IPS DF 6.9 (cell line): ENCODE results near the gene ZCCHC17.
"Not testable (repeated sequence)": the region's sequence is repeated elsewhere in the genome, so short reads cannot be mapped to it uniquely, and the experiment has no call there.

ENCODE experiments used
- DNase-seq: peaks from one replicate; pipeline ENCODE4 v3.0.0-alpha.2; 2013; ENCODE audit warnings: low read depth, low spot score
- H3K27ac ChIP-seq: one replicate; pipeline ENCODE4 v1.5.1; 2013; ENCODE audit warnings: low read length, control low read depth
- H3K27me3 ChIP-seq: 2 replicates; pipeline ENCODE4 v1.6.1; 2013; ENCODE audit warnings: mild to moderate bottlenecking, low read length; ENCODE audit not compliant: control insufficient read depth, insufficient read depth
- H3K36me3 ChIP-seq: 2 replicates; pipeline ENCODE4 v1.6.1; 2013; ENCODE audit warnings: low read length; ENCODE audit not compliant: control insufficient read depth, insufficient read depth
- H3K4me1 ChIP-seq: 2 replicates; pipeline ENCODE4 v1.6.1; 2013; ENCODE audit warnings: low read length; ENCODE audit not compliant: control insufficient read depth, insufficient read depth
- H3K4me3 ChIP-seq: 2 replicates; pipeline ENCODE4 v1.5.1; 2013; ENCODE audit warnings: mild to moderate bottlenecking, low read length
- H3K9me3 ChIP-seq: 2 replicates; pipeline ENCODE4 v1.6.1; 2013; ENCODE audit warnings: low read length, inconsistent platforms; ENCODE audit not compliant: control insufficient read depth, insufficient read depth
- WGBS: extraction: QIAGEN DNeasy Blood & Tissue Kit; methylation state at CpG from one replicate; pipeline ENCODE4 v1.1.7; 2013; ENCODE audit warnings: mixed read lengths, missing lambda C conversion rate; ENCODE audit not compliant: insufficient read length, insufficient coverage; 5-methylcytosine and 5-hydroxymethylcytosine counted together

ZCCHC17 gene

DNA sequence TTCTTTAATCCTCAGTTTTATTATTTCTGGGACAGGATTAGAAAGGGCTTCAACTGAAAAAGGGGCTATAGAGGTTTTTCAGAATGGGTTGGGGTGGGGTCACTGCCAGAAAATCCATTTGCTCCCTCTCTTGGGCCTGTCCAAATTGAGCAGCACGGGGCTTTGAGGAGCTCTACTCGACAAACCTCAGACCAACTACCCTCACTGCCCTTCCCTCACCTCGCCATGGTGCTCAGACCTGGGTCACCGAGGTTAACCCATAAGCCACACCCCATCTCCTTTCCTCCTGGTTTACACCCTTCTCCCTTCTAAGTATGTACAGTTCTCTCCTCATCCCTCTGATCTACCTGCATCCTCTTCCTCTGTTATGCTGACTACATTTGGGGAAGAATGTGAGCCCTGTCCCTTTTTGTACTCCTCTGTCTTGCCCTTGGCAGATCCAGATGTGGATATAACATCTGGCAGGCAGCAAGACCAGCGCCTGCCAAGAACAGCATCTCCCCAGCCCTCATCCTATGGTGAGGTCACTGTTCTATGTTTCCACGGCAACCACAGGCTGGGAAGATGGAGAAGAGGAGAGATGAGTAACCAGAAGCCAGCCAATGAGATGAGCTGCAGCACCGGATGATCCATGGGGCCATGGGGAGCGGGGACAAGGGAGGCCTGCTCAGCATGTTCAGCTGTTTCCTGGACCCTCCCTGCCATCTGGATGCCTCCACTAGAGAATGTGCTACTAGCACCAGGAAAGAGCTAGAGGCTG is 79.7 kb downstream of the ZCCHC17 start:
- no CpG with 5 or more reads among the region's 8 CpGs for WGBS
- no peaks in the 10 kb centered on the region for H3K9me3 ChIP-seq
- H3K4me3 ChIP-seq: no peak overlapping the region
- no peak for DNase-seq
- H3K27ac ChIP-seq: no peak overlapping the region
- no peaks in the 10 kb centered on the region for H3K36me3 ChIP-seq
- peaks cover 14% of the 10 kb centered on the region for H3K4me1 ChIP-seq
- H3K27me3 ChIP-seq: no peaks in the 10 kb centered on the region

DNA sequence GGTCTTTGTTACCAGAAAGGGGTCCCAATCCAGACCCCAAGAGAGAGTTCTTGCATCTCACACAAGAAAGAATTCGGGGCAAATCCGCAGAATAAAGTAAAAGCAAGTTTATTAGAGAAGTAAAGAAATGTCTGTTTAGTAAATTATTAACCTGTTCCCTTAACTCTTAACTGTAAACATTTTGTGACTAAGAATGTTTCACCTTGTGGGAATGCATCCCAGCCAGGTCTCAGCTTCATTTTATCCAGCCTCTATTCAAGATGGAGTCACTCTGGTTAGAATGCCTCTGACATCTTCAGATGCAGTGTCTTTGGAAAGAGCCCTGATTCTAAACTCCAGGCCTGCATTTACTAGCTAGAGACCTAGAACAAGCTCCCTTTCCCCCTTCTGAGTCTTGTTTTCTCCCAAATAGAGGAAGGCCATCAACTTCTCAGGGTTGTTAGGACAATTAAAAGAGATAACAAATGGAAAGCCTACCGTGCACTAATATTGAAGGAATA is 80.6 kb downstream of the ZCCHC17 start:
- WGBS: no CpG with 5 or more reads among the region's 3 CpGs
- peaks cover 10% of the 10 kb centered on the region for H3K4me1 ChIP-seq
- no peaks in the 10 kb centered on the region for H3K36me3 ChIP-seq
- no peaks in the 10 kb centered on the region for H3K9me3 ChIP-seq
- H3K4me3 ChIP-seq: no peak overlapping the region
- no peaks in the 10 kb centered on the region for H3K27me3 ChIP-seq
- DNase-seq: no peak
- H3K27ac ChIP-seq: no peak overlapping the region

DNA sequence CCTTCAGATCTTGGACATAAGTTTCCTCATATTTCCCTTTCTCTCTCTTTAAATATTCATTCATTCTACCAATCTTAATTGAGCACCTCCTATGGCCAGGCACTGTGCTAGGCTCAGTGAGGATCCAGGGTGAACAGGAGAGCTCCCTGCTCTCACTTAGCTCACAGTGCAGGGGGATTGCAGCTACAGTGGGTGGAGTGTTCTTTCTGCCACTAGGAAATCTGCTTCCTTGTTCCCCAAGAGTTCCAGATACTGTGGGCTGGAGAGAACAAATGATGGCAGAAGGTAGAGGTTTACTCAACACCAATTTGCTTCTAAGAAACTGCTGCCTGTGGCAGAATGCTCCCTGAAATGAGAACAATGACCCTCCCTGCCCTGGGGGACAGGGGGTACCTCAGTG is 81.2 kb downstream of the ZCCHC17 start:
- no peak for DNase-seq
- Histone ChIP-seq H3K4me1 (peaks cover 7% of the 10 kb centered on the region; the same call in 1 of the 2 replicates), H3K9me3 (no peaks in the 10 kb centered on the region)

DNA sequence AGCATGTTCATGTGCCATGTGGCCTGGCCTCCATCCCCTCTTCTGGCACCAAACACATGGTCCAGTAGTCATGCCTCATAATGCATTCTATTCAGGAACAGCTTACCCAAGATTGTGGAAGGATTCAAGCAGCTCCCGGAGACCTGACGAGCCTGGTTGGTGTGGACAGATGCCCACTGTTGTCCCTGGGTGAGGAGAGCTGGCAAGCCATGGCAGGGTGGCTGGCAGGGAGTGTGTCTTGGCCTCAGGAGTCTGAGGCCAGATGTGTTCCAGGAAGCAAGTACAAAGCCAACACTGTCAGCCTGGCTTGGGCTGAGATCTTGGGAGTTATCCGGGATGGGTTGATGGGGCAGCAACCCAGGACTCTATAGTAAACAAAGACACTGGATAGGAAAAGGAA is 83.3 kb downstream of the ZCCHC17 start:
- no peak for DNase-seq
- no CpG with 5 or more reads among the region's 3 CpGs for WGBS
- Histone ChIP-seq H3K9me3 (no peaks in the 10 kb centered on the region), H3K27ac (no peak overlapping the region), H3K4me3 (no peak overlapping the region), H3K4me1 (peaks cover 2% of the 10 kb centered on the region; the same call in 1 of the 2 replicates), H3K27me3 (no peaks in the 10 kb centered on the region), H3K36me3 (no peaks in the 10 kb centered on the region)

More for the DNA sequence above, 81.2 kb downstream of the ZCCHC17 start:
- Histone ChIP-seq H3K36me3 (no peaks in the 10 kb centered on the region), H3K4me3 (no peak overlapping the region), H3K27ac (no peak overlapping the region), H3K27me3 (no peaks in the 10 kb centered on the region)

DNA sequence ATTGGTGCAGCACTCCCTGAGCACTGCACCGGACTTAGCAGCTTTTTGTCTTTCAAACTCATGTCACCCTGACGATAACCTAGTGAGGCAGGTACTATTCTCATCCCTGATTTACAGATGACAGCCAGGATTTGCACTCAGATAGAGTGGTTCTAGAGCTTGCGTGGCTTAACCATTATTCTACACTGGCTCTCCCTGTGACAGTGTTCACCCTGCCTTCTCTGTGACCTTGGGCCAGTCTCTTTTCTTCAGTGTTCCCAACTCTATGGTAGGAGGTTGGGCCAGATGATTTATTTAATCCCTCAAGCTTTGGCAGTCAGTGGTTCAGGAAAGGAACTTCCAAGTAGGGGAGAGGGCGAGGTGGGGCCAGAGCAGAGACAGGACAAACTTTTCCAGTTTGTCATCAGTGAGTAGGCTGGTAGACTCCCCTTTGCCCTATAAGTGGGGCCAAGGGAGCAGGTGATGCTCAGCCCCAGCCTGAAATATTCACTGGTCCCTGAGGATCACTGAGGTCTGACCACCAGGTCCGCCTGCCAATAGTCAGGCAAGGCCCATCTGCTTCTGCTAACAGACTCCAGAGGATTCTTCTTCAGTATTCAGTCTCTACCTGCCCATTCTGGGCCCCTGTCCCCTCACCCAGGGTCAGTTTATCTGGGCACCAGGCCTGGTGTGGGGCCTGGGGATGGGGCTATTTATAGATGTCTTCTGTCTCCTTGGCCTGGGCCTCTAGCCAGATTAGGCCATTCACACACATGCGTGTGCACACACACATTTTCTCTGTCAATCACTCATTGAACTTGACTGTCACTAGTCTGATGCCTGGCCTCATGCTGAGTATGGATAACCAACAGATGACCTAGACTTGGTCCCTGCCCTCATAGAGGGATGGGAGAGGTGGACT is 84.8 kb downstream of the ZCCHC17 start:
- no peak overlapping the region for H3K4me3 ChIP-seq
- no peaks in the 10 kb centered on the region for H3K27me3 ChIP-seq
- peaks cover under 1% of the 10 kb centered on the region; the same call in 1 of the 2 replicates for H3K4me1 ChIP-seq
- WGBS: no CpG with 5 or more reads among the region's 6 CpGs
- no peaks in the 10 kb centered on the region for H3K9me3 ChIP-seq
- no peaks in the 10 kb centered on the region for H3K36me3 ChIP-seq
- no peak for DNase-seq
- H3K27ac ChIP-seq: no peak overlapping the region

DNA sequence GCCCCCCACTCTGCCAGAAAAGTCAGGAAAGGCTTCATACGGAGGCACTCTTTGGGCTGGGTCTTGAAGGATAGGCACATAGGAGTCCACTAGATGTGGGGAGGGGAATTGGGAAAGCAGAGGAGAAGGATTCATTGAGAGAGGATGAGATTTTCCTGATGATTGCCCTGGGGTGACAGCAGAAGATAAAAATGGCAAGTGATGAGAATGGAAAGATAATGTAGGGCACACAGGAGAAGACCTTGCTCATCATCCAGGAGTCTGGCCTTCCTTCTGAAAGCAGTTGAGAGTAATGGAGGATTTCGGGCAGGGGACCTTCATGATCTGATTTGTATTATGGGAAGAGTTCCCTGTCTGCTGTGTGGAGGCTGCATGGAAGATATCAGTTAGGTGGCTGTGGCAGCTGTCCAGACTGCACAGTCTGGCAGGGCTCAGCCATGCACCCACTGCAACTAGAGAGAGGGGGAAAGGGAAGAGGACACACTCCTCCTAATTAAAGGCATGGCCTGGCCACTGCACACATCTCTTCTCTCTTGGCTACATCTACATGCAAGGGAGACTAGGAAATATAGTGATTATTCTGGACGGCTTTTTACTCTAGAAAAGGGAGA is 85.7 kb downstream of the ZCCHC17 start:
- no peak for DNase-seq
- no CpG with 5 or more reads among the region's 3 CpGs for WGBS
- H3K4me1 ChIP-seq: no peaks in the 10 kb centered on the region; the same call in 1 of the 2 replicates
- no peaks in the 10 kb centered on the region for H3K9me3 ChIP-seq
- H3K27ac ChIP-seq: no peak overlapping the region
- H3K36me3 ChIP-seq: no peaks in the 10 kb centered on the region
- H3K4me3 ChIP-seq: no peak overlapping the region
- H3K27me3 ChIP-seq: no peaks in the 10 kb centered on the region

DNA sequence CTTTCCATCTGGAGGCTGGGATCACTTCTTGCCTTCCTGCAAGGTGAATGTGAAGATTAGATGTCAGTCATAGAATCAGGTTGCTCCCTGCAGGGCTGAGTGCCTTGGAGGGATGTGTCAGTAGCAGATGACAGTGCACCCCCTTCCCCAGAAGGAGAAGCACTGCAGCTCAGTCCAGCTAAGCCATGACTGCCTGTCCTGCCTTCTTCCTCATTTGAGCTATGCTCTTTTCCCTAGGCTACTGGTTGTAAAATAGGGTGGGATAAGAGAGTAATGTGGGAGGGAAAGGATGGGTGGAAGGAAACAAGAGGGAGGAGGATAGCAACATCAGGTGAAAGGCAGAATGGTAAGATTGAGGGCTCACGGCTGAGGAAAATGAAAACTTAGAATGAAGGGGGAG is 87.1 kb downstream of the ZCCHC17 start:
- Histone ChIP-seq H3K4me1 (no peaks in the 10 kb centered on the region; the same call in 1 of the 2 replicates), H3K27ac (no peak overlapping the region), H3K4me3 (no peak overlapping the region), H3K27me3 (no peaks in the 10 kb centered on the region), H3K9me3 (no peaks in the 10 kb centered on the region), H3K36me3 (no peaks in the 10 kb centered on the region)
- WGBS: no CpG with 5 or more reads among the region's 1 CpG
- DNase-seq: no peak

DNA sequence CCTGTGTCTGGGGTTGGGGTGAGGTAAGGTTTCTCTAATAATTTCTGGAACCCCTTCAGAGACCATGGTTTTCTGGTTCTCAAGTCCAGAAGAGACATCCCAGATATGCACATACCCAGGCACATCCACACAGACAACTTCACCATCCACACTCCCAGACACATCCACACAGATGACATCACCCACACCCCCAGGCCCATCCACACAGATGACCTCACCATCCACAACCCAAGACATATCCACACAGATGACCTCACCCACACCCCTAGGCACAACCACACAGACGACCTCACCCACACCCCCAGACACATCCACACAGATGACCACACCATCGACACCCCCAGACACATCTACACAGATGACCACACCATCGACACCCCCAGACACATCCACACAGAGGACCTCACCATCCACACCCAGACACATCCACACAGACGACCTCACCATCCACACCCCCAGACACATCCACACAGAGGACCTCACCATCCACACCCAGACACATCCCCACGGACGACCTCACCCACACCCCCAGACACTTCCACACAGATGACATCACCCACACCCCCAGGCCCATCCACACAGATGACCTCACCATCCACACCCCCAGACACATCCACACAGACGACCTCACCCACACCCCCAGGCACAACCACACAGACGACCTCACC is 89.9 kb downstream of the ZCCHC17 start:
- WGBS: no CpG with 5 or more reads among the region's 8 CpGs
- not testable (repeated sequence) for H3K36me3 ChIP-seq, H3K9me3 ChIP-seq, DNase-seq, H3K4me3 ChIP-seq, H3K4me1 ChIP-seq, H3K27ac ChIP-seq, H3K27me3 ChIP-seq

DNA sequence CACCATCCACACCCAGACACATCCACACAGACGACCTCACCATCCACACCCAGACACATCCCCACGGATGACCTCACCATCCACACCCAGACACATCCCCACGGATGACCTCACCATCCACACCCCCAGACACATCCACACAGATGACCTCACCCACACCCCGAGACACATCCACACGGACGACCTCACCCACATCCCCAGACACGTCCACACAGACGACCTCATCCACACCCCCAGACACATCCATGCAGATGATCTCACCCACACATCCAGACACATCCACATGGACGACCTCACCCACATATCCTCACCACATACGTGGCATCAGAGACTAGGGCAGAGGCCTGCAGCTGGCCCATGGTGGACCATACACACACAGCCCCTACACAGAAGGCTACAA is 90.8 kb downstream of the ZCCHC17 start:
- Histone ChIP-seq H3K4me1 (no peaks in the 10 kb centered on the region), H3K36me3 (no peaks in the 10 kb centered on the region), H3K9me3 (no peaks in the 10 kb centered on the region), H3K4me3 (no peak overlapping the region), H3K27ac (no peak overlapping the region), H3K27me3 (no peaks in the 10 kb centered on the region)
- no CpG with 5 or more reads among the region's 10 CpGs for whole genome bisulfite sequencing
- DNase-seq: no peak

DNA sequence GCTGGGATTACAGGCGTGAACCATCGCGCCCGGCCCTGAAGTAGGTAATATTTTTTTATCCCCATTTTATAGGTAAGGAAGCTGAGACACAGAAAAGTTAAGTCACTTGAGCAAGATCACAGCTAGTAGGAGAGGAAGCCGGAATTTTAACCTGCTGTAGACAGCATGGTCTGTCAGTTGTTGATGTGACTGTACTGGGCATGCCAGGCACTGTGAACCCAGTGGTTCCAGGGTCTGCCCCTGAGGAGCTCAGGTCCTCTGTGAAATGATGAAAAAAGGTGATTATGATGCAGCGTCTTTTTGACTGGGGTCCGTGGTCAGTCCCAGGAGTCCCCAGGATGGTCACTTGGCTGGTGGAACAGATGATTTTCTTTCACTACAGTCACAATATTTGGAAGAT is 92.8 kb downstream of the ZCCHC17 start:
- no peak for DNase-seq
- no CpG with 5 or more reads among the region's 7 CpGs for WGBS

More for the DNA sequence above, 92.8 kb downstream of the ZCCHC17 start:
- Histone ChIP-seq H3K36me3 (no peaks in the 10 kb centered on the region), H3K4me3 (no peak overlapping the region), H3K27me3 (no peaks in the 10 kb centered on the region), H3K4me1 (no peaks in the 10 kb centered on the region), H3K9me3 (no peaks in the 10 kb centered on the region), H3K27ac (no peak overlapping the region)
